ENCODE results near the gene WDR38.

DNA sequence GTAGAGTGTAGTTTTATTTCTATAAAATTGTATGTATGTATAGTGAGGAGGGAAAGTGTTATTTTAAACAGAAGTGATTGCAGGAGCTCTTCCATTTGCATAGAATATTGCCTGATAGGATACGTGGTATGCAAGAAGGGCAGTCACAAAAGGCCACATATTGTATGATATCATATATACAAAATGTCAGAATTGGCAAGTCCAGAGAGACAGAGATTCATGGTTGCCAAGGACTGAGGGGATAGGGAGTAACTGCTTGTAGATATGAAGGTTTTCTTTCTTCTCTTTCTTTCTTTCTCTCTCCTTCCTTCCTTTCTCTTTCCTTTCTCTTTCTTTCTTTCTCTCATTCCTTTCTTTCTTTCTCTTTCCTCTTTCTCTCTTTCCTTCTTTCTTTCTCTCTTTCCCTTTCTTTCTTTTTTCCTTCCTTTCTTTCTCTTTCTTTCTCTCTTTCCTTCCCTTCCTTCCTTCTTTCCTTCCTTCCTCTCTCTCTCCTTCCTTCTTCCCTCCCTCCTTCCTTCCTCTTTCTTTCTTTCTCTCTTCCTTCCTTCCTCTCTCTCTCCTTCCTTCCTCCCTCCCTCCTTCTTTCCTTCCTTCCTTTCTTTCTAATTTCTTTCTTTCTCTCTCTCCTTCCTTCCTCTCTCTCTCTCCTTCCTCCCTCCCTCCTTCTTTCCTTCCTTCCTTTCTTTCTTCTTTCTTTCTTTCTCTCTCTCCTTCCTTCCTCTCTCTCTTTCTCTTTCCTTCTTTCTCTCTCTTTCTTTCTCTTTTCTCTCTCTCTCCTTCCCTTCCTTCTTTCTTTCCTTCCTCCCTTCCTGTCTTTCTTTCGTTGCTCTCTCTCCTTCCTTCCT is 24.5 kb upstream of the WDR38 start:
- TF ChIP-seq, protein P1, sequence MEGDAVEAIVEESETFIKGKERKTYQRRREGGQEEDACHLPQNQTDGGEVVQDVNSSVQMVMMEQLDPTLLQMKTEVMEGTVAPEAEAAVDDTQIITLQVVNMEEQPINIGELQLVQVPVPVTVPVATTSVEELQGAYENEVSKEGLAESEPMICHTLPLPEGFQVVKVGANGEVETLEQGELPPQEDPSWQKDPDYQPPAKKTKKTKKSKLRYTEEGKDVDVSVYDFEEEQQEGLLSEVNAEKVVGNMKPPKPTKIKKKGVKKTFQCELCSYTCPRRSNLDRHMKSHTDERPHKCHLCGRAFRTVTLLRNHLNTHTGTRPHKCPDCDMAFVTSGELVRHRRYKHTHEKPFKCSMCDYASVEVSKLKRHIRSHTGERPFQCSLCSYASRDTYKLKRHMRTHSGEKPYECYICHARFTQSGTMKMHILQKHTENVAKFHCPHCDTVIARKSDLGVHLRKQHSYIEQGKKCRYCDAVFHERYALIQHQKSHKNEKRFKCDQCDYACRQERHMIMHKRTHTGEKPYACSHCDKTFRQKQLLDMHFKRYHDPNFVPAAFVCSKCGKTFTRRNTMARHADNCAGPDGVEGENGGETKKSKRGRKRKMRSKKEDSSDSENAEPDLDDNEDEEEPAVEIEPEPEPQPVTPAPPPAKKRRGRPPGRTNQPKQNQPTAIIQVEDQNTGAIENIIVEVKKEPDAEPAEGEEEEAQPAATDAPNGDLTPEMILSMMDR (IDR thresholded peaks at IDR 0.05; ENCODE audit: low read depth, low read length, poor library complexity, severe bottlenecking), result no peak
- no peak for TF ChIP-seq EZH2phosphoT487 (IDR thresholded peaks at IDR 0.05; ENCODE audit: borderline replicate concordance, low read length)
